Smooth muscle cell (in vitro differentiated cells): ENCODE measurements around the gene SH3PXD2A. TPM values are rescaled to one million over a fixed set of nuclear protein-coding genes. Genes with fewer than 3 reads are reported as not detected.
A peak's percentile ranks its signal among the peaks of the same experiment; 100 is the strongest.

ENCODE experiments used
- DNase-seq: peaks from one replicate; lab custom pipeline; 2025; ENCODE audit not compliant: unreplicated experiment; lab: John Stamatoyannopoulos, UW
- H2AFZ ChIP-seq: fragments of 200-600 bp; sonication (generic); 2 replicates; pipeline ENCODE4 v1.6.0; 2016; ENCODE audit warnings: antibody characterized with exemption, low read depth, mild to moderate bottlenecking
- H3F3A ChIP-seq: fragments of 200-600 bp; sonication (generic); 2 replicates; pipeline ENCODE4 v1.6.0; 2017; ENCODE audit warnings: antibody characterized with exemption, low read depth
- H3K27ac ChIP-seq: fragments of 200-600 bp; sonication (generic); 2 replicates; pipeline ENCODE4 v1.5.1; 2016; ENCODE audit warnings: low read depth, mild to moderate bottlenecking
- H3K27me3 ChIP-seq: fragments of 200-600 bp; sonication (generic); 2 replicates; pipeline ENCODE4 v1.6.1; 2016; ENCODE audit warnings: low read depth, mild to moderate bottlenecking
- H3K36me3 ChIP-seq: fragments of 200-600 bp; sonication (generic); 2 replicates; pipeline ENCODE4 v1.5.1; 2016; ENCODE audit warnings: low read depth
- H3K4me1 ChIP-seq: fragments of 200-600 bp; sonication (generic); 2 replicates; pipeline ENCODE4 v1.5.1; 2016; ENCODE audit warnings: low read depth
- H3K4me2 ChIP-seq: fragments of 200-600 bp; sonication (generic); 2 replicates; pipeline ENCODE4 v1.6.0; 2016; ENCODE audit warnings: mild to moderate bottlenecking
- H3K4me3 ChIP-seq: fragments of 200-600 bp; sonication (generic); 2 replicates; pipeline ENCODE4 v1.5.1; 2016; ENCODE audit warnings: mild to moderate bottlenecking
- H3K79me2 ChIP-seq: fragments of 200-600 bp; sonication (generic); 2 replicates; pipeline ENCODE4 v1.6.0; 2016; ENCODE audit warnings: low read depth, mild to moderate bottlenecking
- H3K9ac ChIP-seq: fragments of 200-600 bp; sonication (generic); 2 replicates; pipeline ENCODE4 v1.6.0; 2016; ENCODE audit warnings: low read depth
- H3K9me3 ChIP-seq: fragments of 200-600 bp; sonication (generic); replicated peaks from 2 replicates; pipeline ENCODE4 v1.5.1; 2016; ENCODE audit warnings: low read depth
- H4K20me1 ChIP-seq: fragments of 200-600 bp; sonication (generic); 2 replicates; pipeline ENCODE4 v1.6.0; 2016; ENCODE audit warnings: low read depth
- WGBS: methylation state at CpG from one replicate; pipeline ENCODE4 v1.1.7; 2016; ENCODE audit warnings: low lambda C conversion rate; 5-methylcytosine and 5-hydroxymethylcytosine counted together
- polyA plus RNA-seq: library from polyadenylated mRNA; unstranded; fragments of >200 nt; fragmentation: Nextera tagmentation; extraction: Ambion mirVana; gene quantifications from 2 replicates; pipeline ENCODE4 v1.2.1, GENCODE V29; 2016
- total RNA-seq: library from RNA; depleted of rRNA; stranded (reverse); fragments of >200 nt; gene quantifications from 2 replicates; pipeline ENCODE4 v1.2.3, GENCODE V29; 2014
- TF ChIP-seq, protein P1 (sequence below): fragments of 200-600 bp; sonication (generic); IDR thresholded peaks from 2 replicates; pipeline ENCODE4 v1.5.1; 2017; ENCODE audit warnings: borderline replicate concordance, mild to moderate bottlenecking, antibody characterized with exemption; ENCODE audit not compliant: insufficient read depth, poor library complexity, severe bottlenecking

SH3PXD2A gene
- total and polyA plus RNA-seq, 2 experiments from 2014 or later, result 30.1 to 37.9 TPM

DNA sequence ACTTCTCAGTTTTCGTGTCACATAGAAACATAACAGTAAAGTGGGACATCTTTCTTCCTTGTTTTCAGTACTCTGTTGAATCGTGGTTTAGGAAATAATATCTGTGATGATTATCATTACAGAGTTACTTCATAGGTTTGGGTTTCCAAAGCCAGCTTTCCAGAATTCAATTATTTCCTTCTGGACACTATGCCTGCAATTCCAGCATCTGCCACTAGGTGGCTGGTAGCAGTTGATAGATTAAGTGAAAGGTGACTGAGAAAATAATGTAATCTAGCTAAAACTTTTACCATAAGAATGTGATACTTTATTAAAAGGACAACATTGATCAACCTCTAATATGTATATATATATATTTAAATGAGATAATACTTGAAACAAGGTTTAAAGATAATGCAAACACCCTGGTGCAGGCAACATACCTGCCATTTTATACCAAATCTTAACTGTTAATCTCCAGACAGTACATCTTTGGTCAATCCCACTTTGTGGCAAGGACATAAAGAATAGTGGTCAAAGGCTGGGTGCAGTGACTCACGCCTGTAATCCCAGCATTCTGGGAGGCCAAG is 102.6 kb downstream of the SH3PXD2A start:
- H4K20me1 ChIP-seq, result no peaks in the 10 kb centered on the region

DNA sequence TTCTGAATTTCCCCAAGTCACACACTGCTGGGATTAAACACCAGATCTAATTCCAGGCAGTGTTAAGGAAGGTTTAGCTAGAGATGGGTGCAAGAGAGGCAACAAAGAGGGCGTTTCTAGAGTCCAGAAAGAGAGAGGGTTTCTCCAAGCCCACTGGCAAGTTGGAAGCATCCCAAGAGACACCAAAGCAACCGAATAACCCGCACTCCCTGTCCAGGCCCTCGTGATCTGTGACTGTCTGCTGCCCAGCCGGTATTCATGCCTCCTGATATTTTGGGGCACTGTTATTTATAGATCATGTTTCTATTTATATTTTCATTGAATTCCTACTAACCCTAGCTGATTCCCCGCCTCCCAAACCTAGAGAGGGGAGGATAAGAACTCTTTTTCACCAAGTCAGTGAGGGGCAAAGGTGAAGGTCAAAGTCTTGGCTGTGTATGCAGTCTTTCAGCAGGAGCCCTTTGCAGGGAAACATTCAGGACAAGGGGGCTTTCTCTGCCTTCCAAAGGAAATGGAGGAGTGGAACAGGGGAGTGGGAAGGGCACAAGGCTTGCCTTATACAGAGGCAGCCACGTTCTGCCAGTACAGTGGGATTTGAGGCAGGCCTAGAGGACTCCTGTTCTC is 103.6 kb downstream of the SH3PXD2A start:
- H3K9ac ChIP-seq, result no peak overlapping the region
- H3K36me3 ChIP-seq, result no peaks in the 10 kb centered on the region
- H3K4me3 ChIP-seq, result no peak overlapping the region
- H3K27me3 ChIP-seq, result no peaks in the 10 kb centered on the region
- no peak for DNase-seq
- peaks cover under 1% of the 10 kb centered on the region for H3K4me1 ChIP-seq
- no peaks in the 10 kb centered on the region for H3K9me3 ChIP-seq
- peak overlapping the region; percentile 69 for H3K27ac ChIP-seq
- TF ChIP-seq, protein P1, sequence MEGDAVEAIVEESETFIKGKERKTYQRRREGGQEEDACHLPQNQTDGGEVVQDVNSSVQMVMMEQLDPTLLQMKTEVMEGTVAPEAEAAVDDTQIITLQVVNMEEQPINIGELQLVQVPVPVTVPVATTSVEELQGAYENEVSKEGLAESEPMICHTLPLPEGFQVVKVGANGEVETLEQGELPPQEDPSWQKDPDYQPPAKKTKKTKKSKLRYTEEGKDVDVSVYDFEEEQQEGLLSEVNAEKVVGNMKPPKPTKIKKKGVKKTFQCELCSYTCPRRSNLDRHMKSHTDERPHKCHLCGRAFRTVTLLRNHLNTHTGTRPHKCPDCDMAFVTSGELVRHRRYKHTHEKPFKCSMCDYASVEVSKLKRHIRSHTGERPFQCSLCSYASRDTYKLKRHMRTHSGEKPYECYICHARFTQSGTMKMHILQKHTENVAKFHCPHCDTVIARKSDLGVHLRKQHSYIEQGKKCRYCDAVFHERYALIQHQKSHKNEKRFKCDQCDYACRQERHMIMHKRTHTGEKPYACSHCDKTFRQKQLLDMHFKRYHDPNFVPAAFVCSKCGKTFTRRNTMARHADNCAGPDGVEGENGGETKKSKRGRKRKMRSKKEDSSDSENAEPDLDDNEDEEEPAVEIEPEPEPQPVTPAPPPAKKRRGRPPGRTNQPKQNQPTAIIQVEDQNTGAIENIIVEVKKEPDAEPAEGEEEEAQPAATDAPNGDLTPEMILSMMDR, result no peak
- 62% methylated on average over 7 of the region's 7 CpGs for WGBS
- H2AFZ ChIP-seq, result no peak overlapping the region
- peaks cover 41% of the 10 kb centered on the region for H3K79me2 ChIP-seq
- no peaks in the 10 kb centered on the region for H4K20me1 ChIP-seq
- H3F3A ChIP-seq, result peaks cover 9% of the 10 kb centered on the region
- H3K4me2 ChIP-seq, result peak overlapping the region; percentile 4

More for the DNA sequence above, 102.6 kb downstream of the SH3PXD2A start:
- no peaks in the 10 kb centered on the region for H3K9me3 ChIP-seq
- peaks cover 41% of the 10 kb centered on the region for H3K79me2 ChIP-seq
- TF ChIP-seq, protein P1, result peak; percentile 100
- WGBS, result 82% methylated on average over 3 of the region's 3 CpGs
- no peak overlapping the region for H3K9ac ChIP-seq
- H3K4me2 ChIP-seq, result no peak overlapping the region
- peaks cover 9% of the 10 kb centered on the region for H3K4me1 ChIP-seq
- peaks cover 17% of the 10 kb centered on the region for H3F3A ChIP-seq
- no peaks in the 10 kb centered on the region for H3K36me3 ChIP-seq
- H3K4me3 ChIP-seq, result no peak overlapping the region
- no peak for DNase-seq
- no peaks in the 10 kb centered on the region for H3K27me3 ChIP-seq
- no peak overlapping the region for H2AFZ ChIP-seq
- H3K27ac ChIP-seq, result no peak overlapping the region

DNA sequence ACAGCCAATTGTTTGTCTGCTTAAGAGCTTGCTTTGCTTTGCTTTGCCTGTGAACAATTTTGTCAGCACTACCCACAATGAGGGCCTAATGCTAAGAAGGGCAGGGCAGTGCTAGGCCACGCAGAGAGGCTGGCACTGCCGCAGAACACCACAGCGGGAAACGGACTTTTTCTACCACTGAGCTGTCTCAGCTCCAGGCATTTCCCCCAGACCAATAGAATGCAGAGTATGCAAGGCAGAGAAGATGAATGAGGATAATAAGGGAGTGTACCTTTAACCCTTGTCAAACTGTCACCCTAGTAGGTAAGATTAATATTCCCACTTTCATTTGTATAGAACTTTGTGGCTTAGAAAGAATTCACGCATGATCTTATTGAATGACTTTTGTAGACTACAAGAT is 104.5 kb downstream of the SH3PXD2A start:
- WGBS, result 33% methylated on average over 5 of the region's 5 CpGs
- TF ChIP-seq, protein P1, result no peak
- no peaks in the 10 kb centered on the region for H4K20me1 ChIP-seq
- peaks cover 5% of the 10 kb centered on the region for H3K4me1 ChIP-seq
- H3K27me3 ChIP-seq, result no peaks in the 10 kb centered on the region
- H3K27ac ChIP-seq, result peak overlapping the region; percentile 69
- peaks cover 41% of the 10 kb centered on the region for H3K79me2 ChIP-seq
- peaks cover 8% of the 10 kb centered on the region for H3F3A ChIP-seq
- H3K9ac ChIP-seq, result no peak overlapping the region
- H3K4me3 ChIP-seq, result no peak overlapping the region
- DNase-seq, result no peak
- H3K4me2 ChIP-seq, result peak overlapping the region; percentile 4
- no peaks in the 10 kb centered on the region for H3K36me3 ChIP-seq
- no peak overlapping the region for H2AFZ ChIP-seq
- H3K9me3 ChIP-seq, result no peaks in the 10 kb centered on the region

DNA sequence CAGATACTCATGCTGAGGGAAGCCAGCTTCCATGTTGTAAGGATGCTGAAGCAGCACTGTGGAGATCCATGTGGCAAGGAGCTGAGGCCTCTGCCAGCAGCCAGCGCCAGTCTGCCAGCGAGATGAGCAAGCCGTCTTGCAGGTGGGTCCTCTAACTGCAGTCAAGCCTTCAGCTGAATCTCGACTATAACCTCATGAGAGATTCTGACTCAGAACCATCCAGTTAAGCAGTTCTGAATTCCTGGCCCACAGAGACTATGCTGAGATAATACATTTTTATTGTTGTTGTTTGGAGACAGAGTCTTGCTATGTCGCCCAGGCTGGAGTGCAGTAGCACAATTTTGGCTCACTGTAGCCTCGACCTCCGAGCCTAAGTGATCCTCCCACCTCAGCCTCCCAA is 105.6 kb downstream of the SH3PXD2A start:
- Histone ChIP-seq H3K36me3 (no peaks in the 10 kb centered on the region), H3K27ac (no peak overlapping the region), H3K27me3 (no peaks in the 10 kb centered on the region), H3K4me3 (no peak overlapping the region), H3K4me1 (peaks cover 6% of the 10 kb centered on the region), H3K9ac (no peak overlapping the region), H3F3A (peaks cover 12% of the 10 kb centered on the region), H3K4me2 (no peak overlapping the region), H3K9me3 (no peaks in the 10 kb centered on the region), H3K79me2 (peaks cover 35% of the 10 kb centered on the region), H2AFZ (no peak overlapping the region), H4K20me1 (no peaks in the 10 kb centered on the region)
- 94% methylated on average over 7 of the region's 7 CpGs for WGBS
- TF ChIP-seq, protein P1, result no peak
- DNase-seq, result no peak
